HepG2 (cell line): Measurements from ENCODE around the gene SSMEM1. TPM values are rescaled to one million over a fixed set of nuclear protein-coding genes. Genes with fewer than 3 reads are reported as not detected.

ENCODE experiments used
- ATAC-seq: fragments of 200-7000 bp; cut with Tn5 transposase; 3 replicates; pipeline ENCODE4 v1.9.1; 2020; ENCODE audit warnings: mild to moderate bottlenecking, moderate library complexity
- BruUV-seq: library from RNA; stranded (reverse); fragments of 400-500 nt; replicated peaks from 2 replicates; lab custom pipeline; 2021; lab: Mats Ljungman, UMichigan
- CTCF ChIA-PET: fragments of 300-600 bp; formaldehyde crosslinking; extraction: SDS; loops from one replicate; lab custom pipeline; 2021; ENCODE audit warnings: low total read pairs, inconsistent platforms, low intra/inter-chr PET ratio; lab: Yijun Ruan, JAX
- POLR2A ChIA-PET: fragments of 350-600 bp; sonication (Branson Sonifier 250); formaldehyde crosslinking; loops from one replicate; lab custom pipeline; 2020; ENCODE audit warnings: antibody characterized with exemption, inconsistent platforms; lab: Yijun Ruan, JAX
- DNase-seq: peaks from one replicate; pipeline ENCODE4 v3.0.0-alpha.2; 2015; ENCODE audit warnings: low spot score
- FAIRE-seq: peaks from 3 replicates; lab custom pipeline; 2011; peaks lifted over from hg19 to GRCh38; lab: Jason Lieb, UNC
- H2AFZ ChIP-seq: one replicate; pipeline ENCODE4 v1.6.1; 2011; ENCODE audit warnings: low read length, inconsistent platforms
- H3K27ac ChIP-seq: fragments of 300-600 bp; 3 replicates; pipeline ENCODE4 v1.8.0; 2011; ENCODE audit warnings: mixed run types, mild to moderate bottlenecking, mixed read lengths, low read length, inconsistent platforms; ENCODE audit not compliant: insufficient read depth; ENCODE audit errors: extremely low read length
- H3K27me3 ChIP-seq, 2 experiments: fragments of 200-600 bp in 1 of 2; 2 replicates in 1 of 2; 3 replicates in 1 of 2; pipeline versions ENCODE4 v1.6.0 to v1.8.0; 2011; ENCODE audit warnings: low read length in 2 of 2, mild to moderate bottlenecking in 2 of 2, moderate library complexity in 2 of 2, inconsistent platforms in 1 of 2; ENCODE audit not compliant: insufficient read depth in 2 of 2, control insufficient read depth in 1 of 2
- H3K36me3 ChIP-seq, 2 experiments: fragments of 200-600 bp in 1 of 2; replicated peaks in 1 of 2; 2 replicates in 1 of 2; 3 replicates in 1 of 2; pipeline versions ENCODE4 v1.5.1 to v1.8.0; 2011; ENCODE audit warnings: low read length in 2 of 2, inconsistent platforms in 1 of 2; ENCODE audit not compliant: insufficient read depth in 2 of 2, control insufficient read depth in 1 of 2
- H3K4me1 ChIP-seq: 2 replicates; pipeline ENCODE4 v1.5.1; 2012; ENCODE audit warnings: low read length, inconsistent platforms; ENCODE audit not compliant: insufficient read depth
- H3K4me2 ChIP-seq: 2 replicates; pipeline ENCODE4 v1.6.0; 2011; ENCODE audit warnings: low read depth, low read length, inconsistent platforms
- H3K4me3 ChIP-seq, 3 experiments: fragments of 200-600 bp in 1 of 3; sonication (generic), shearing (Covaris generic) in 1 of 3; replicated peaks in 1 of 3; 2 replicates each; pipeline ENCODE4 v1.5.1; 2011 to 2016; ENCODE audit warnings: low read length in 3 of 3, inconsistent platforms in 2 of 3, low read depth in 2 of 3, mild to moderate bottlenecking in 2 of 3, control low read depth in 1 of 3, mixed read lengths in 1 of 3; ENCODE audit not compliant: insufficient read depth in 1 of 3
- H3K79me2 ChIP-seq: one replicate; pipeline ENCODE4 v1.6.1; 2011; ENCODE audit warnings: low read length, inconsistent platforms; ENCODE audit not compliant: insufficient read depth
- H3K9ac ChIP-seq: 2 replicates; pipeline ENCODE4 v1.6.0; 2011; ENCODE audit warnings: mild to moderate bottlenecking, low read depth, low read length, inconsistent platforms; ENCODE audit not compliant: insufficient read depth
- H3K9me3 ChIP-seq: 2 replicates; pipeline ENCODE4 v1.5.1; 2012; ENCODE audit warnings: mild to moderate bottlenecking, low read length
- H4K20me1 ChIP-seq: 2 replicates; pipeline ENCODE4 v1.6.0; 2011; ENCODE audit warnings: inconsistent platforms, mild to moderate bottlenecking, low read length, moderate library complexity; ENCODE audit not compliant: insufficient read depth
- BRCA1 ChIP-seq: sonication (generic); formaldehyde crosslinking; IDR thresholded peaks from 2 replicates; pipeline ENCODE4 v1.4.0; 2020; ENCODE audit warnings: missing genetic modification reagents
- GABPA ChIP-seq, 2 experiments: IDR thresholded peaks; 2 replicates each; pipeline ENCODE4 v1.6.1; 2011 to 2016; ENCODE audit warnings: low read depth in 2 of 2, low read length in 1 of 2, missing biosample characterization in 1 of 2, missing genetic modification characterization in 1 of 2
- KLF9 ChIP-seq: IDR thresholded peaks from 2 replicates; pipeline ENCODE4 v1.6.1; 2016; ENCODE audit warnings: low read depth
- ZFY ChIP-seq: sonication (generic); formaldehyde crosslinking; IDR thresholded peaks from 2 replicates; pipeline ENCODE4 v1.4.0; 2020; ENCODE audit warnings: missing genetic modification reagents
- ZNF10 ChIP-seq: sonication (generic); formaldehyde crosslinking; IDR thresholded peaks from 2 replicates; pipeline ENCODE4 v1.4.0; 2020; ENCODE audit warnings: mild to moderate bottlenecking, low read depth, missing genetic modification reagents, borderline replicate concordance
- ZNF441 ChIP-seq: sonication (generic); formaldehyde crosslinking; IDR thresholded peaks from 2 replicates; pipeline ENCODE4 v1.7.0; 2021; ENCODE audit warnings: missing genetic modification reagents, borderline replicate concordance
- ZNF644 ChIP-seq: IDR thresholded peaks from 2 replicates; pipeline ENCODE4 v1.6.1; 2016; ENCODE audit warnings: low read depth
- WGBS: methylation state at CpG from one replicate; pipeline ENCODE4 v1.1.6; 2017; ENCODE audit warnings: low lambda C conversion rate; 5-methylcytosine and 5-hydroxymethylcytosine counted together
- in situ Hi-C: cut with HindIII; loops from 2 replicates; pipeline ENCODE4 v1.10.0; 2017; ENCODE audit warnings: low pct_unique_long_range_greater_than_20kb; ENCODE audit not compliant: extremely low pct_ligation_motif_present
- intact Hi-C: fragments of 100-400 bp; cut with micrococcal nuclease; formaldehyde crosslinking; loops from one replicate; pipeline ENCODE4 v1.10.0; 2022; ENCODE audit not compliant: unreplicated experiment
- polyA plus RNA-seq, 8 experiments: library from polyadenylated mRNA; depleted of rRNA in 3 of 8; stranded (reverse) in 7 of 8; unstranded in 1 of 8; fragments of >200 nt; fragmentation: Illumina TruSeq in 4 of 8; extraction: Trizol in 4 of 8; gene quantifications; 2 replicates each; pipeline versions ENCODE4 v1.2.1 to v1.2.3, GENCODE V29; 2011 to 2016; ENCODE audit warnings: low read depth in 4 of 8, missing spikeins in 1 of 8, mixed read lengths in 1 of 8; ENCODE audit not compliant: insufficient read depth in 1 of 8
- total RNA-seq, 5 experiments: library from RNA; depleted of rRNA; stranded (reverse); fragments of >200 nt; fragmentation: Illumina TruSeq; extraction: Trizol; gene quantifications; 2 replicates each; pipeline ENCODE4 v1.2.3, GENCODE V29; 2016; ENCODE audit warnings: low read depth in 1 of 5
- TF ChIP-seq, protein P1 (sequence below): sonication (generic); formaldehyde crosslinking; IDR thresholded peaks from 2 replicates; pipeline ENCODE4 v1.8.1; 2023; ENCODE audit warnings: mild to moderate bottlenecking, moderate library complexity, missing genetic modification reagents
- TF ChIP-seq, protein P2 (sequence below): sonication (generic); formaldehyde crosslinking; IDR thresholded peaks from 2 replicates; pipeline ENCODE4 v1.4.0; 2020; ENCODE audit warnings: missing genetic modification reagents
- TF ChIP-seq, protein P3 (sequence below): sonication (generic); formaldehyde crosslinking; IDR thresholded peaks from 2 replicates; pipeline ENCODE4 v1.9.0; 2021; ENCODE audit warnings: missing genetic modification reagents, borderline replicate concordance
- TF ChIP-seq, protein P4 (sequence below): sonication (generic); formaldehyde crosslinking; IDR thresholded peaks from 2 replicates; pipeline ENCODE4 v1.4.0; 2020; ENCODE audit warnings: mild to moderate bottlenecking, missing genetic modification reagents
- TF ChIP-seq, protein P5 (sequence below): sonication (generic); formaldehyde crosslinking; IDR thresholded peaks from 2 replicates; pipeline ENCODE4 v1.4.0; 2020; ENCODE audit warnings: missing genetic modification reagents
- TF ChIP-seq, protein P6 (sequence below): sonication (generic); formaldehyde crosslinking; IDR thresholded peaks from 2 replicates; pipeline ENCODE4 v1.4.0; 2020; ENCODE audit warnings: missing genetic modification reagents, low read depth, mild to moderate bottlenecking, borderline replicate concordance
- TF ChIP-seq, protein P7 (sequence below): sonication (generic); formaldehyde crosslinking; conservative IDR thresholded peaks from 2 replicates; pipeline ENCODE4 v1.8.1; 2023; ENCODE audit warnings: missing genetic modification reagents

SSMEM1 gene
- total and polyA plus RNA-seq, 2 of the 13 experiments (the other 11 are each of a cell fraction or from before 2014, with no cell fraction given) = not detected

DNA sequence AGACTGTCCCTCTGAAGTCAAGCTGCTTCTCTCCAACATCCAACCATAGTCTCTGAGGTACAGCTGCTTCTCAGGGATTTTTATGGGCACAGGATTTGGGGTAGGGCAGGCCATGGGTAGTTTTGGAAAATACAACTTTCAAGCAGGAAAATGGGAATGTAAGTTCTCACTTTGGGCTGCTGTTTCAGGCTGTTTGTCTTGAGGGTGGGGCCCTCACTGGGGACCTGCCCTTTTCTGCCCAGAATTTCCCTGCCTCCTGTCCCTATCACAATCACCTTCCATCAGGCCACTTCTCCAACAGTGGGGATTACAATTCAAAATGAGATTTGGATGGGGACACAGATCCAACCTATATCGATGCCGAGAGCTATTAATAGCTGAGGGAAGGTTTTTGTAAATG is 24.5 kb downstream of the SSMEM1 start:
- no peaks in the 10 kb centered on the region for H3K36me3 ChIP-seq
- ChIA-PET POLR2A (no interaction called here), CTCF (no interaction called here)
- H3K4me3 ChIP-seq = no peak overlapping the region
- H3K27ac ChIP-seq = no peak overlapping the region
- in situ Hi-C loops = no loop called here
- FAIRE-seq = no peak
- ATAC-seq = no peak
- no peak overlapping the region for H3K9ac ChIP-seq
- intact Hi-C loops = no loop called here
- H3K9me3 ChIP-seq = no peaks in the 10 kb centered on the region
- H4K20me1 ChIP-seq = no peaks in the 10 kb centered on the region
- WGBS = 94% methylated on average over 2 of the region's 2 CpGs
- H3K27me3 ChIP-seq = no peaks in the 10 kb centered on the region
- peaks cover 51% of the 10 kb centered on the region for H3K4me1 ChIP-seq
- no peak overlapping the region for H2AFZ ChIP-seq
- no peak for DNase-seq
- H3K4me2 ChIP-seq = no peak overlapping the region
- no peaks in the 10 kb centered on the region for H3K79me2 ChIP-seq
- no TSS peak for BruUV-seq
- TF ChIP-seq ZNF644 (CRISPR knock-in tag) (no peak), BRCA1 (CRISPR knock-in tag) (no peak), ZFY (no peak), GABPA (IDR thresholded peaks at IDR 0.05; ENCODE audit: low read depth, low read length) (no peak), GABPA (CRISPR knock-in tag; IDR thresholded peaks at IDR 0.05; ENCODE audit: low read depth) (no peak), KLF9 (no peak), ZNF441 (no peak), ZNF10 (no peak)
- TF ChIP-seq, protein P1, sequence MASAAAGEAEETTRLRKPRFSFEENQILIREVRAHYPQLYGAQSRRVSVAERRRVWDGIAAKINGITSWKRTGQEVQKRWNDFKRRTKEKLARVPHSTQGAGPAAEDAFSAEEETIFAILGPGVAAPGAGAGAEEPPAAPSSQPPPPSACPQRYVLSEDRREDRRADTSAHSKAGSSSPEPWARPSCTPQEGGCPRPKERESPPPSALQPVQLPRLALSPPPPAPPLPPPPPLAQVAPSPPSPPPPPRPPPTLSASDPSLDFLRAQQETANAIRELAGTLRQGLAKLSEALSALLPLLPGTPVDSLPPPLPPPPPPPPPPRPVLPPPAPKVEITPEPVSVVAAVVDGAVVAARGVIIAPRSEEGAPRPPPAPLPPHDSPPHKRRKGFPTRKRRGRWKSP (CRISPR knock-in tag) = no peak
- TF ChIP-seq, protein P2, sequence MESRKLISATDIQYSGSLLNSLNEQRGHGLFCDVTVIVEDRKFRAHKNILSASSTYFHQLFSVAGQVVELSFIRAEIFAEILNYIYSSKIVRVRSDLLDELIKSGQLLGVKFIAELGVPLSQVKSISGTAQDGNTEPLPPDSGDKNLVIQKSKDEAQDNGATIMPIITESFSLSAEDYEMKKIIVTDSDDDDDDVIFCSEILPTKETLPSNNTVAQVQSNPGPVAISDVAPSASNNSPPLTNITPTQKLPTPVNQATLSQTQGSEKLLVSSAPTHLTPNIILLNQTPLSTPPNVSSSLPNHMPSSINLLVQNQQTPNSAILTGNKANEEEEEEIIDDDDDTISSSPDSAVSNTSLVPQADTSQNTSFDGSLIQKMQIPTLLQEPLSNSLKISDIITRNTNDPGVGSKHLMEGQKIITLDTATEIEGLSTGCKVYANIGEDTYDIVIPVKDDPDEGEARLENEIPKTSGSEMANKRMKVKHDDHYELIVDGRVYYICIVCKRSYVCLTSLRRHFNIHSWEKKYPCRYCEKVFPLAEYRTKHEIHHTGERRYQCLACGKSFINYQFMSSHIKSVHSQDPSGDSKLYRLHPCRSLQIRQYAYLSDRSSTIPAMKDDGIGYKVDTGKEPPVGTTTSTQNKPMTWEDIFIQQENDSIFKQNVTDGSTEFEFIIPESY = no peak
- TF ChIP-seq, protein P3, sequence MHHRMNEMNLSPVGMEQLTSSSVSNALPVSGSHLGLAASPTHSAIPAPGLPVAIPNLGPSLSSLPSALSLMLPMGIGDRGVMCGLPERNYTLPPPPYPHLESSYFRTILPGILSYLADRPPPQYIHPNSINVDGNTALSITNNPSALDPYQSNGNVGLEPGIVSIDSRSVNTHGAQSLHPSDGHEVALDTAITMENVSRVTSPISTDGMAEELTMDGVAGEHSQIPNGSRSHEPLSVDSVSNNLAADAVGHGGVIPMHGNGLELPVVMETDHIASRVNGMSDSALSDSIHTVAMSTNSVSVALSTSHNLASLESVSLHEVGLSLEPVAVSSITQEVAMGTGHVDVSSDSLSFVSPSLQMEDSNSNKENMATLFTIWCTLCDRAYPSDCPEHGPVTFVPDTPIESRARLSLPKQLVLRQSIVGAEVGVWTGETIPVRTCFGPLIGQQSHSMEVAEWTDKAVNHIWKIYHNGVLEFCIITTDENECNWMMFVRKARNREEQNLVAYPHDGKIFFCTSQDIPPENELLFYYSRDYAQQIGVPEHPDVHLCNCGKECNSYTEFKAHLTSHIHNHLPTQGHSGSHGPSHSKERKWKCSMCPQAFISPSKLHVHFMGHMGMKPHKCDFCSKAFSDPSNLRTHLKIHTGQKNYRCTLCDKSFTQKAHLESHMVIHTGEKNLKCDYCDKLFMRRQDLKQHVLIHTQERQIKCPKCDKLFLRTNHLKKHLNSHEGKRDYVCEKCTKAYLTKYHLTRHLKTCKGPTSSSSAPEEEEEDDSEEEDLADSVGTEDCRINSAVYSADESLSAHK (CRISPR knock-in tag) = no peak
- TF ChIP-seq, protein P4, sequence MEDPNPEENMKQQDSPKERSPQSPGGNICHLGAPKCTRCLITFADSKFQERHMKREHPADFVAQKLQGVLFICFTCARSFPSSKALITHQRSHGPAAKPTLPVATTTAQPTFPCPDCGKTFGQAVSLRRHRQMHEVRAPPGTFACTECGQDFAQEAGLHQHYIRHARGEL (CRISPR knock-in tag) = no peak
- TF ChIP-seq, protein P5, sequence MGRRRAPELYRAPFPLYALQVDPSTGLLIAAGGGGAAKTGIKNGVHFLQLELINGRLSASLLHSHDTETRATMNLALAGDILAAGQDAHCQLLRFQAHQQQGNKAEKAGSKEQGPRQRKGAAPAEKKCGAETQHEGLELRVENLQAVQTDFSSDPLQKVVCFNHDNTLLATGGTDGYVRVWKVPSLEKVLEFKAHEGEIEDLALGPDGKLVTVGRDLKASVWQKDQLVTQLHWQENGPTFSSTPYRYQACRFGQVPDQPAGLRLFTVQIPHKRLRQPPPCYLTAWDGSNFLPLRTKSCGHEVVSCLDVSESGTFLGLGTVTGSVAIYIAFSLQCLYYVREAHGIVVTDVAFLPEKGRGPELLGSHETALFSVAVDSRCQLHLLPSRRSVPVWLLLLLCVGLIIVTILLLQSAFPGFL = no peak
- TF ChIP-seq, protein P6, sequence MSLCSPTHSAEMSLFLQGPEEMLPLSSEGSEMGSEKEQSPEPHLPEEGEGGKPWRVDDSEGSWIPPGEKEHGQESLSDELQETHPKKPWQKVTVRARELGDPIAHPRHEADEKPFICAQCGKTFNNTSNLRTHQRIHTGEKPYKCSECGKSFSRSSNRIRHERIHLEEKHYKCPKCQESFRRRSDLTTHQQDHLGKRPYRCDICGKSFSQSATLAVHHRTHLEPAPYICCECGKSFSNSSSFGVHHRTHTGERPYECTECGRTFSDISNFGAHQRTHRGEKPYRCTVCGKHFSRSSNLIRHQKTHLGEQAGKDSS (CRISPR knock-in tag) = no peak
- TF ChIP-seq, protein P7, sequence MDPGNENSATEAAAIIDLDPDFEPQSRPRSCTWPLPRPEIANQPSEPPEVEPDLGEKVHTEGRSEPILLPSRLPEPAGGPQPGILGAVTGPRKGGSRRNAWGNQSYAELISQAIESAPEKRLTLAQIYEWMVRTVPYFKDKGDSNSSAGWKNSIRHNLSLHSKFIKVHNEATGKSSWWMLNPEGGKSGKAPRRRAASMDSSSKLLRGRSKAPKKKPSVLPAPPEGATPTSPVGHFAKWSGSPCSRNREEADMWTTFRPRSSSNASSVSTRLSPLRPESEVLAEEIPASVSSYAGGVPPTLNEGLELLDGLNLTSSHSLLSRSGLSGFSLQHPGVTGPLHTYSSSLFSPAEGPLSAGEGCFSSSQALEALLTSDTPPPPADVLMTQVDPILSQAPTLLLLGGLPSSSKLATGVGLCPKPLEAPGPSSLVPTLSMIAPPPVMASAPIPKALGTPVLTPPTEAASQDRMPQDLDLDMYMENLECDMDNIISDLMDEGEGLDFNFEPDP (CRISPR knock-in tag) = no peak
